Activated CD4-positive, alpha-beta T cell treated with anti-CD3 and anti-CD28 coated beads for 24 hours (primary cell): Measurements from ENCODE around the gene PPP4R3B.

Experiments
- DNase-seq, 2 donors: peaks; one replicate each; pipeline ENCODE4 v3.0.0-alpha.2; 2020; ENCODE audit warnings: low read depth in 2 of 2

Gene PPP4R3B

GRCh38 chr2:55511508-55512124, 105.8 kb downstream of the PPP4R3B start:
- DNase-seq, result no peak

GRCh38 chr2:55502590-55503141, 114.8 kb downstream of the PPP4R3B start:
- DNase-seq, result no peak

DNA sequence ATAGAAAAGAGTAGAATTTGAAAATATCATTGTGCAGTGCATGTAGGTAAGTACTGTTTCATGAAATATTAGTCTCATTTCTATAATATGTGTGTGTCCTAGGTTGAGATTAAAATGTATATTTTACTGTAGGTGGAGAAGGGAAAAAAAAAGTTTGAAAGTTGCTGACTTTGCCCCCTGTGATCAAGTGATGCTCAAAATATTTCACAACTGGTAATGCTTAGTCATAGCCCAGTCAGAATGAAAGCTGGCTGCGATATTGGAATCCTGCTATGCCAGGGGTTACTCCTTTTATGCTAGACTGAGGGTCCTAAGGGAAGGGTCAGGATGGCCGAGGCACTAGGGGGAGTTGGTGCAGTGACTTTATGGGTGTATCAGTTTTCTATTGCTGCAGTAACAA, 117.4 kb downstream of the PPP4R3B start:
- no peak for DNase-seq

DNA sequence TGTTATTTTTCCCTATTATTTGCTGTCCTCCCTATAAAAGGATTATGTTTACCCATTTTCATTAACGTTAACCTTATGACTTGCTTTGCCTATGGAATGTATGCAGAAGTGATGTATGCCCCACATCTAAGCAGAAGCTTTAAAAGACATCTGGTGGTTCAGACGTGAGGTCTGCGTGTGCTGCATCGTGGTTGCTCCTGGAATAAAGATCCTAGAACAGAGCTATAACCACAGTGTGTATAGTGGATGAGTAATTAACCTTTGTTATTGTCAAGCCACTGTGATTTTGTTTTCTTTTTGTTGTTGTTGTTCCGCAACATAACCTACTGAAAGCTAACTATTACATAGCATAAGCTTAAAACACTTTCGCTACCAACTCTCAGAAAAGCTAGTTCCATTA, 118.8 kb downstream of the PPP4R3B start:
- no peak for DNase-seq
